Activated CD8-positive, alpha-beta T cell treated with anti-CD3 and anti-CD28 coated beads for 36 hours (primary cell): ENCODE data around the gene IFRD1. TPM values are rescaled to one million over a fixed set of nuclear protein-coding genes. Genes with fewer than 3 reads are reported as not detected.

Experiments
- ATAC-seq: fragments of 200-7000 bp; cut with Tn5 transposase; one replicate; pipeline ENCODE4 v1.10.0; 2021; ENCODE audit warnings: mild to moderate bottlenecking, moderate library complexity
- CTCF ChIA-PET: fragments of 350-600 bp; sonication (Branson Sonifier 250); formaldehyde crosslinking; loops from one replicate; lab custom pipeline; 2021; ENCODE audit warnings: antibody characterized with exemption; lab: Charles Lee
- POLR2A ChIA-PET: fragments of 350-600 bp; sonication (Branson Sonifier 250); formaldehyde crosslinking; loops from one replicate; lab custom pipeline; 2021; ENCODE audit warnings: antibody characterized with exemption; lab: Charles Lee
- DNase-seq: peaks from one replicate; pipeline ENCODE4 v3.0.0-alpha.2; 2020
- H3K27ac Mint-ChIP-seq: one replicate; pipeline ENCODE4 v1.8.0; 2021; ENCODE audit warnings: mild to moderate bottlenecking, mixed read lengths
- H3K27me3 Mint-ChIP-seq: one replicate; pipeline ENCODE4 v1.8.0; 2021; ENCODE audit warnings: mixed read lengths
- H3K36me3 Mint-ChIP-seq: one replicate; pipeline ENCODE4 v1.8.0; 2021; ENCODE audit warnings: low read depth, mixed read lengths
- H3K4me1 Mint-ChIP-seq: one replicate; pipeline ENCODE4 v1.8.0; 2021; ENCODE audit warnings: low read depth, mixed read lengths
- H3K4me3 Mint-ChIP-seq: one replicate; pipeline ENCODE4 v1.8.0; 2021; ENCODE audit warnings: mild to moderate bottlenecking, moderate library complexity, mixed read lengths
- H3K9me3 Mint-ChIP-seq: one replicate; pipeline ENCODE4 v1.8.0; 2021; ENCODE audit warnings: mixed read lengths
- intact Hi-C: fragments of 100-400 bp; cut with micrococcal nuclease; formaldehyde crosslinking; loops from one replicate; pipeline ENCODE4 v1.10.0; 2022
- total RNA-seq, 2 experiments: library from RNA; stranded (reverse); gene quantifications; one replicate each; pipeline ENCODE4 v1.2.3, GENCODE V29; 2021
- TF ChIP-seq, protein P1 (sequence below): fragments of 200-600 bp; IDR thresholded peaks from one replicate; pipeline ENCODE4 v1.8.0; 2022; ENCODE audit warnings: antibody characterized with exemption, mild to moderate bottlenecking

The IFRD1 gene
- total RNA-seq, 2 experiments from 2014 or later, result 54.1 to 54.5 TPM

DNA sequence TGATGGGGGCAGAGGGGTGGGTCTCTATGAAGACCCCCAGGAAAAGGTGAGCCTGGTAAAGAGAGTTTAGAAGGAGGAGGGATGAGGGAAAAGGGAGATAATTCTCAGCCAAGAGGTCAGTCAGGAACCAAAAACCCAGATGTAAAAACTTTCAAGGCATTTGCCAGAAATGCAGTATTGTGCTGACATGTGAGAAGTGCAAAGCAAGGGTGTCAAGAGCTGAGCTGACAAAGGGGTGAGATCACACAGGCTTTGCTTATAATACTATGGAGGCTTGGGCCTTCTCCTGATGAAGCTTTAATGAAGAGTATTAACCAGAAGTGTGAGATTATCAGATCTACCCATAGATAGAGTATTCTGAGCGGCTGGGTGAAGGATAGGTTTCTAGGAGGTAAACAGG, 22.3 kb upstream of the IFRD1 start:
- Mint-ChIP-seq H3K27ac (no peak overlapping the region), H3K36me3 (no peaks in the 10 kb centered on the region)
- CTCF ChIA-PET, result no interaction called here

DNA sequence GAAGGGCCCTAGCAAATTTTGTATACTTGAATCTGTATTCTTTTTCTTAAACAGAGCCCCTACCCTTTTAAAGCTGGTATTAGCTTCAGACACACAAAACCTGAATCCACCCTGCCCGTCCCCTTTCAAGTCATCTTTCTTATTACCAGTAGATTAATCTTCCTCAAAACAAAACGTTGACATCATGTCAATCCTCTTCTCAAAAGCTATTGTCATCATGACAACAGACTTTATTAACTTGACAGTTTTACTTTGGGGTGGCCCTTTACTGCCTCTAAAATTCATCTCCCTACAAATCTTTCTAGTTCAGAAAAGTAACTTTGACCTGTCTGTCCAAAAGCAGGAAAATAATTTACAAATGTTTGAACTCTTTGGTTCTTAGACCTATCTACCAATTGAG, 21.5 kb upstream of the IFRD1 start:
- ChIA-PET CTCF (no interaction called here), POLR2A (interaction anchor here (0.7 to 1.4 kb wide), 4 partner anchors 9 to 22 kb away, joined by 3 read pairs; no protein-coding TSS in a partner anchor)
- no peaks in the 10 kb centered on the region for H3K36me3 Mint-ChIP-seq
- TF ChIP-seq, protein P1, sequence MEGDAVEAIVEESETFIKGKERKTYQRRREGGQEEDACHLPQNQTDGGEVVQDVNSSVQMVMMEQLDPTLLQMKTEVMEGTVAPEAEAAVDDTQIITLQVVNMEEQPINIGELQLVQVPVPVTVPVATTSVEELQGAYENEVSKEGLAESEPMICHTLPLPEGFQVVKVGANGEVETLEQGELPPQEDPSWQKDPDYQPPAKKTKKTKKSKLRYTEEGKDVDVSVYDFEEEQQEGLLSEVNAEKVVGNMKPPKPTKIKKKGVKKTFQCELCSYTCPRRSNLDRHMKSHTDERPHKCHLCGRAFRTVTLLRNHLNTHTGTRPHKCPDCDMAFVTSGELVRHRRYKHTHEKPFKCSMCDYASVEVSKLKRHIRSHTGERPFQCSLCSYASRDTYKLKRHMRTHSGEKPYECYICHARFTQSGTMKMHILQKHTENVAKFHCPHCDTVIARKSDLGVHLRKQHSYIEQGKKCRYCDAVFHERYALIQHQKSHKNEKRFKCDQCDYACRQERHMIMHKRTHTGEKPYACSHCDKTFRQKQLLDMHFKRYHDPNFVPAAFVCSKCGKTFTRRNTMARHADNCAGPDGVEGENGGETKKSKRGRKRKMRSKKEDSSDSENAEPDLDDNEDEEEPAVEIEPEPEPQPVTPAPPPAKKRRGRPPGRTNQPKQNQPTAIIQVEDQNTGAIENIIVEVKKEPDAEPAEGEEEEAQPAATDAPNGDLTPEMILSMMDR, result no peak
- H3K27ac Mint-ChIP-seq, result no peak overlapping the region
- H3K4me1 Mint-ChIP-seq, result peaks cover 1% of the 10 kb centered on the region
- intact Hi-C loops, result no loop called here
- no peak for ATAC-seq
- no peaks in the 10 kb centered on the region for H3K27me3 Mint-ChIP-seq
- no peak for DNase-seq
- no peak overlapping the region for H3K4me3 Mint-ChIP-seq
- H3K9me3 Mint-ChIP-seq, result no peaks in the 10 kb centered on the region

More for the DNA sequence above, 22.3 kb upstream of the IFRD1 start:
- intact Hi-C loops, result no loop called here
- Mint-ChIP-seq H3K4me3 (no peak overlapping the region), H3K4me1 (peaks cover 9% of the 10 kb centered on the region), H3K9me3 (no peaks in the 10 kb centered on the region), H3K27me3 (no peaks in the 10 kb centered on the region)
- no peak for DNase-seq
- ATAC-seq, result no peak
- POLR2A ChIA-PET, result interaction anchor here (0.6 to 1.4 kb wide), 6 partner anchors 10 to 447 kb away, joined by 3 read pairs; partner anchors contain the start of gene IFRD1
- TF ChIP-seq, protein P1, result no peak

DNA sequence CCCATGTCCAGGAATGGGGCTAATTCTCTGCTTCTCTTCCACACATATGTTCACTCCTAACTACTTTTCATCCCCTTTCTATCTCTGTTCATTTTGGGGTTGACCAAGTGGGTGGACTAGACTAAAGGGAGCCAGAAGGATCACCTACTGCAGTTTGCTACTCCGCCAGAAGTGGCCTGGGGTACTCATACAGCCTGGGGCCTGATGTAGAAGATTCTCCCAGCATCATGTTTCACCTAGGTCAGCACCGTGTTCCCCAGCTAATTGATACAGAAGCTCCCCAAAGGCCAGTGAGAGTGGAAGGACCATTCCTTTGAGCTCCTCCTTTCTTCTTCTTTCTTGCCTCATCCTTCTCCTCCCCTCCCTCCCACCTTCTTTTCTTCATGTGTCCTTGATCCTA, 19.6 kb upstream of the IFRD1 start:
- H3K27ac Mint-ChIP-seq, result no peak overlapping the region
- H3K4me3 Mint-ChIP-seq, result no peak overlapping the region
- H3K36me3 Mint-ChIP-seq, result no peaks in the 10 kb centered on the region
- intact Hi-C loops, result no loop called here
- H3K4me1 Mint-ChIP-seq, result no peaks in the 10 kb centered on the region
- TF ChIP-seq, protein P1, result no peak
- POLR2A ChIA-PET, result no interaction called here
- no peaks in the 10 kb centered on the region for H3K9me3 Mint-ChIP-seq
- CTCF ChIA-PET, result interaction anchor here (1.0 kb wide), 1 partner anchor 12 kb away, joined by 3 read pairs; no protein-coding TSS in a partner anchor
- ATAC-seq, result no peak
- no peak for DNase-seq
- no peaks in the 10 kb centered on the region for H3K27me3 Mint-ChIP-seq

DNA sequence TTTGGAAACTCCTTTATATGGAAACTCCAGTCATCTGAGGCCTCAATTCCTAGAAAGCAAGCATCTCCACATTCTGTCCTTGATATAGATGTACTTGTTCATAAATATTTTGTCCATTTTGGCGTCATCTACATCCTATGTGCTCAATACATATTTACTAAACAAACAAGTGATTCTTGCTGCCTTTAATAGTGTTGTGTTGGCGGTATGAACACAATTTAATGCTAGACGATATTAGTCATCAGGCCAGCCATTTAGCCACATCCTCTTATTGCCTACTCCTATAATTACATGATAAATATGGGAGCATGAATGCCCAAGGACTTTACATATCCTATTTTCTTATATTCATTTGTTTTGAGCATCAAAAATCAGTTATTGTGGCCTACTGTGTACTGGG, 18.5 kb upstream of the IFRD1 start:
- POLR2A ChIA-PET, result no interaction called here
- Mint-ChIP-seq H3K4me1 (no peaks in the 10 kb centered on the region), H3K27ac (no peak overlapping the region), H3K4me3 (no peak overlapping the region), H3K27me3 (no peaks in the 10 kb centered on the region), H3K9me3 (no peaks in the 10 kb centered on the region), H3K36me3 (no peaks in the 10 kb centered on the region)
- no peak for ATAC-seq
- DNase-seq, result no peak
- intact Hi-C loops, result no loop called here
- CTCF ChIA-PET, result no interaction called here
- TF ChIP-seq, protein P1, result no peak

DNA sequence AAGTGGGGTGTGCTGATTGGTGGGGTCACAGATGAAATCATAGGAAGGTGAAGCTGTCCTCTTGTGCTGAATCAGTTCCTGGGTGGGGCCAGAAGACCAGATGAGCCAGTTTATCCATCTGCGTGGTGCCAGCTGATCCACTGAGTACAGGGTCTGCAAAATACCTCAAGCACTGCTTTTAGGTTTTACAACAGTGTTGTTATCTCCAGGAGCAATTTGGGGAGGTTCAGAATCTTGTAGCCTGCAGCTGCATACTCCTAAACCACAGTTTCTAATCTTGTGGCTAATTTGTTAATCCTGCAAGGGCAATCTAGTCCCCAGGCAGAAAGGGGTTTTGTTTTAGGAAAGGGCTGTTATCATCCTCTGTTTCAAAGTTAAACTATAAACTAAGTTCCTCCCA, 17.0 kb upstream of the IFRD1 start:
- Mint-ChIP-seq H3K36me3 (no peaks in the 10 kb centered on the region), H3K27ac (no peak overlapping the region), H3K27me3 (no peaks in the 10 kb centered on the region), H3K4me1 (no peaks in the 10 kb centered on the region), H3K4me3 (no peak overlapping the region), H3K9me3 (no peaks in the 10 kb centered on the region)
- TF ChIP-seq, protein P1, result no peak
- DNase-seq, result no peak
- ChIA-PET POLR2A (interaction anchor here (0.6 to 1.0 kb wide), 2 partner anchors 17 to 282 kb away, joined by 3 to 4 read pairs; partner anchors contain the start of gene IFRD1), CTCF (no interaction called here)
- ATAC-seq, result no peak
- intact Hi-C loops, result no loop called here
